Measurements from ENCODE around the gene PEX5.

- peak in 3 of 7 experiments; percentile 9 to 35 (median 24) for TF ChIP-seq CTCF (IDR thresholded peaks at IDR 0.05)
- no peak for TF ChIP-seq POLR2A (IDR thresholded peaks at IDR 0.05)
- TF ChIP-seq POLR2AphosphoS5 (IDR thresholded peaks at IDR 0.05), result no peak
- no peak for TF ChIP-seq EP300 (IDR thresholded peaks at IDR 0.05)
Observed at GRCh38 chr12:7144414-7145120, 44.9 kb upstream of the PEX5 start.
